GM23248 (cell line): ENCODE measurements around the gene LIMS2. TPM values are rescaled to one million over a fixed set of nuclear protein-coding genes. Genes with fewer than 3 reads are reported as not detected.

Experiments
- DNase-seq: peaks from one replicate; pipeline ENCODE4 v3.0.0-alpha.2; 2015
- H2AFZ ChIP-seq: fragments of 200-600 bp; sonication (generic); 2 replicates; pipeline ENCODE4 v1.6.1; 2016; ENCODE audit warnings: antibody characterized with exemption
- H3F3A ChIP-seq: fragments of 200-600 bp; sonication (generic); 2 replicates; pipeline ENCODE4 v1.6.1; 2016; ENCODE audit warnings: mild to moderate bottlenecking, antibody characterized with exemption, mixed run types; ENCODE audit not compliant: insufficient read depth
- H3K27ac ChIP-seq: fragments of 200-600 bp; sonication (generic); 2 replicates; pipeline ENCODE4 v1.5.1; 2016; ENCODE audit warnings: mild to moderate bottlenecking
- H3K27me3 ChIP-seq: fragments of 200-600 bp; sonication (generic); replicated peaks from 2 replicates; pipeline ENCODE4 v1.6.1; 2016; ENCODE audit warnings: mild to moderate bottlenecking; ENCODE audit not compliant: insufficient read depth
- H3K36me3 ChIP-seq: fragments of 200-600 bp; sonication (generic); 2 replicates; pipeline ENCODE4 v1.6.1; 2016; ENCODE audit warnings: low read depth, mild to moderate bottlenecking
- H3K4me1 ChIP-seq: fragments of 200-600 bp; sonication (generic); 2 replicates; pipeline ENCODE4 v1.6.1; 2016; ENCODE audit warnings: mild to moderate bottlenecking; ENCODE audit not compliant: insufficient read depth
- H3K4me2 ChIP-seq: fragments of 200-600 bp; sonication (generic); one replicate; pipeline ENCODE4 v1.6.1; 2016; ENCODE audit warnings: mild to moderate bottlenecking; ENCODE audit not compliant: unreplicated experiment
- H3K4me3 ChIP-seq: fragments of 200-600 bp; sonication (generic); 2 replicates; pipeline ENCODE4 v1.5.1; 2016; ENCODE audit warnings: mild to moderate bottlenecking
- H3K79me2 ChIP-seq: fragments of 200-600 bp; sonication (generic); 2 replicates; pipeline ENCODE4 v1.6.1; 2016; ENCODE audit warnings: mild to moderate bottlenecking; ENCODE audit not compliant: insufficient read depth
- H3K9ac ChIP-seq: fragments of 200-600 bp; sonication (generic); 2 replicates; pipeline ENCODE4 v1.6.1; 2016; ENCODE audit warnings: mild to moderate bottlenecking
- H3K9me2 ChIP-seq: fragments of 200-600 bp; sonication (generic); 2 replicates; pipeline ENCODE4 v1.6.1; 2016; ENCODE audit warnings: mixed run types, mild to moderate bottlenecking, moderate library complexity; ENCODE audit not compliant: insufficient read depth
- H3K9me3 ChIP-seq: fragments of 200-600 bp; sonication (generic); one replicate; pipeline ENCODE4 v1.6.1; 2017; ENCODE audit warnings: low read depth
- H4K20me1 ChIP-seq: fragments of 200-600 bp; sonication (generic); 2 replicates; pipeline ENCODE4 v1.6.0; 2016; ENCODE audit not compliant: insufficient read depth
- EZH2 ChIP-seq: fragments of 200-600 bp; sonication (generic); IDR thresholded peaks from 2 replicates; pipeline ENCODE4 v1.6.1; 2018; ENCODE audit warnings: antibody characterized with exemption, mild to moderate bottlenecking; ENCODE audit not compliant: insufficient read depth, poor library complexity, severe bottlenecking
- EZH2phosphoT487 ChIP-seq: fragments of 200-600 bp; sonication (generic); IDR thresholded peaks from 2 replicates; pipeline ENCODE4 v1.6.1; 2018; ENCODE audit warnings: antibody characterized with exemption, moderate library complexity, mild to moderate bottlenecking, low read depth; ENCODE audit not compliant: insufficient read depth
- WGBS, 2 experiments: methylation state at CpG; one replicate each; pipeline ENCODE4 v1.1.6; 2015 to 2017; ENCODE audit warnings: low lambda C conversion rate in 2 of 2, low coverage in 1 of 2; ENCODE audit errors: missing lambda C conversion rate in 2 of 2; 5-methylcytosine and 5-hydroxymethylcytosine counted together
- in situ Hi-C: fragments of 300-500 bp; cut with MboI; formaldehyde crosslinking; loops from 2 replicates; pipeline ENCODE4 v1.15.0; 2020
- polyA plus RNA-seq: library from polyadenylated mRNA; unstranded; fragments of >200 nt; fragmentation: Nextera tagmentation; extraction: Ambion mirVana; gene quantifications from 2 replicates; pipeline ENCODE4 v1.2.1, GENCODE V29; 2016
- total RNA-seq: library from RNA; depleted of rRNA; stranded (reverse); fragments of >200 nt; shearing (Covaris generic); gene quantifications from 2 replicates; pipeline ENCODE4 v1.2.3, GENCODE V29; 2014

LIMS2 gene
- total and polyA plus RNA-seq, 2 experiments from 2014 or later: 7.2 to 30.4 TPM

- WGBS, 2 experiments: 85 to 98% methylated on average over 6 of the region's 6 CpGs
- H3K27me3 ChIP-seq: peaks cover 7% of the 10 kb centered on the region; the same call in 1 of the 2 replicates
- no peak for DNase-seq
- H3K4me1 ChIP-seq: no peaks in the 10 kb centered on the region
- no peak overlapping the region for H3K4me2 ChIP-seq
- H3K9me2 ChIP-seq: no peaks in the 10 kb centered on the region
- H3K4me3 ChIP-seq: no peak overlapping the region
- no peak overlapping the region for H3K9ac ChIP-seq
- no peaks in the 10 kb centered on the region for H3F3A ChIP-seq
- no peak overlapping the region for H2AFZ ChIP-seq
- H3K36me3 ChIP-seq: no peaks in the 10 kb centered on the region
- no peaks in the 10 kb centered on the region for H3K79me2 ChIP-seq
- H4K20me1 ChIP-seq: no peaks in the 10 kb centered on the region
- H3K27ac ChIP-seq: no peak overlapping the region
- in situ Hi-C loops: no loop called here
- TF ChIP-seq EZH2phosphoT487 (no peak), EZH2 (no peak)
- H3K9me3 ChIP-seq: no peaks in the 10 kb centered on the region
Observed at GRCh38 chr2:127681976-127682857, 6.9 kb upstream of the LIMS2 start.

GRCh38 chr2:127681288-127681804, 6.0 kb upstream of the LIMS2 start:
- no peaks in the 10 kb centered on the region for H3K36me3 ChIP-seq
- in situ Hi-C loops: no loop called here
- peak; percentile 30 for DNase-seq
- no peak overlapping the region for H3K9ac ChIP-seq
- no peak overlapping the region for H3K27ac ChIP-seq
- peak overlapping the region; percentile 46 for H2AFZ ChIP-seq
- H3K79me2 ChIP-seq: no peaks in the 10 kb centered on the region
- H3K9me3 ChIP-seq: no peaks in the 10 kb centered on the region
- H3K27me3 ChIP-seq: peaks cover 14% of the 10 kb centered on the region; the same call in 1 of the 2 replicates
- no peak overlapping the region for H3K4me3 ChIP-seq
- no peak overlapping the region for H3K4me2 ChIP-seq
- peaks cover 4% of the 10 kb centered on the region; the same call in 1 of the 2 replicates for H3F3A ChIP-seq
- H4K20me1 ChIP-seq: no peaks in the 10 kb centered on the region
- H3K4me1 ChIP-seq: 0 out of 2 replicates have a peak, but pooled peaks cover under 1% of the 10 kb centered on the region
- WGBS, 2 experiments: 45 to 52% methylated on average over 25 of the region's 25 CpGs
- TF ChIP-seq EZH2phosphoT487 (no peak), EZH2 (no peak)
- H3K9me2 ChIP-seq: no peaks in the 10 kb centered on the region

GRCh38 chr2:127680706-127681287, 5.5 kb upstream of the LIMS2 start:
- H3K4me1 ChIP-seq: 0 out of 2 replicates have a peak, but pooled peaks cover 6% of the 10 kb centered on the region
- H3K27ac ChIP-seq: no peak overlapping the region
- no peak overlapping the region for H3K9ac ChIP-seq
- no peak for TF ChIP-seq EZH2phosphoT487
- no peak for TF ChIP-seq EZH2
- H4K20me1 ChIP-seq: no peaks in the 10 kb centered on the region
- no peaks in the 10 kb centered on the region for H3K9me3 ChIP-seq
- in situ Hi-C loops: no loop called here
- H3F3A ChIP-seq: peaks cover 7% of the 10 kb centered on the region; the same call in 1 of the 2 replicates
- H3K79me2 ChIP-seq: no peaks in the 10 kb centered on the region
- H3K27me3 ChIP-seq: peaks cover 14% of the 10 kb centered on the region; the same call in 1 of the 2 replicates
- no peak overlapping the region for H3K4me3 ChIP-seq
- DNase-seq: no peak
- H3K9me2 ChIP-seq: no peaks in the 10 kb centered on the region
- H3K36me3 ChIP-seq: no peaks in the 10 kb centered on the region
- H3K4me2 ChIP-seq: no peak overlapping the region
- 80 to 84% methylated on average over 18 to 19 of the region's 19 CpGs for WGBS, 2 experiments
- H2AFZ ChIP-seq: no peak overlapping the region

GRCh38 chr2:127679680-127680361, 4.5 kb upstream of the LIMS2 start:
- no peak overlapping the region for H3K27ac ChIP-seq
- no peaks in the 10 kb centered on the region for H4K20me1 ChIP-seq
- H2AFZ ChIP-seq: no peak overlapping the region
- H3K4me3 ChIP-seq: no peak overlapping the region
- WGBS, 2 experiments: 86 to 88% methylated on average over 15 of the region's 15 CpGs
- no peaks in the 10 kb centered on the region for H3K9me2 ChIP-seq
- no peak overlapping the region for H3K9ac ChIP-seq
- no peaks in the 10 kb centered on the region for H3K79me2 ChIP-seq
- TF ChIP-seq EZH2: no peak
- TF ChIP-seq EZH2phosphoT487: no peak
- no peaks in the 10 kb centered on the region for H3K36me3 ChIP-seq
- no peak for DNase-seq
- no peaks in the 10 kb centered on the region for H3K9me3 ChIP-seq
- H3K4me2 ChIP-seq: no peak overlapping the region
- peaks cover 14% of the 10 kb centered on the region; the same call in 1 of the 2 replicates for H3K27me3 ChIP-seq
- in situ Hi-C loops: no loop called here
- H3F3A ChIP-seq: peaks cover 7% of the 10 kb centered on the region; the same call in 1 of the 2 replicates
- 0 out of 2 replicates have a peak, but pooled peaks cover 7% of the 10 kb centered on the region for H3K4me1 ChIP-seq
